ENCODE data around the gene FBXO4.

Gene FBXO4

GRCh38 chr5:41985945-41986695 lies 61.0 kb downstream of the FBXO4 start:
- no peak for DNase-seq

Data from hematopoietic multipotent progenitor cell treated with erythropoietin and hydrocortisone succinate and interleukin-3 and kit ligand, for 4 days (in vitro differentiated cells).